NCI-H1694 treated with DMSO at 0.1 percent for 48 hours (cell line): ENCODE data around the gene IBSP.

Source experiments
- DNase-seq: peaks from one replicate; lab custom pipeline; 2025; lab: John Stamatoyannopoulos, UW

IBSP gene, protein sequence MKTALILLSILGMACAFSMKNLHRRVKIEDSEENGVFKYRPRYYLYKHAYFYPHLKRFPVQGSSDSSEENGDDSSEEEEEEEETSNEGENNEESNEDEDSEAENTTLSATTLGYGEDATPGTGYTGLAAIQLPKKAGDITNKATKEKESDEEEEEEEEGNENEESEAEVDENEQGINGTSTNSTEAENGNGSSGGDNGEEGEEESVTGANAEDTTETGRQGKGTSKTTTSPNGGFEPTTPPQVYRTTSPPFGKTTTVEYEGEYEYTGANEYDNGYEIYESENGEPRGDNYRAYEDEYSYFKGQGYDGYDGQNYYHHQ

DNA sequence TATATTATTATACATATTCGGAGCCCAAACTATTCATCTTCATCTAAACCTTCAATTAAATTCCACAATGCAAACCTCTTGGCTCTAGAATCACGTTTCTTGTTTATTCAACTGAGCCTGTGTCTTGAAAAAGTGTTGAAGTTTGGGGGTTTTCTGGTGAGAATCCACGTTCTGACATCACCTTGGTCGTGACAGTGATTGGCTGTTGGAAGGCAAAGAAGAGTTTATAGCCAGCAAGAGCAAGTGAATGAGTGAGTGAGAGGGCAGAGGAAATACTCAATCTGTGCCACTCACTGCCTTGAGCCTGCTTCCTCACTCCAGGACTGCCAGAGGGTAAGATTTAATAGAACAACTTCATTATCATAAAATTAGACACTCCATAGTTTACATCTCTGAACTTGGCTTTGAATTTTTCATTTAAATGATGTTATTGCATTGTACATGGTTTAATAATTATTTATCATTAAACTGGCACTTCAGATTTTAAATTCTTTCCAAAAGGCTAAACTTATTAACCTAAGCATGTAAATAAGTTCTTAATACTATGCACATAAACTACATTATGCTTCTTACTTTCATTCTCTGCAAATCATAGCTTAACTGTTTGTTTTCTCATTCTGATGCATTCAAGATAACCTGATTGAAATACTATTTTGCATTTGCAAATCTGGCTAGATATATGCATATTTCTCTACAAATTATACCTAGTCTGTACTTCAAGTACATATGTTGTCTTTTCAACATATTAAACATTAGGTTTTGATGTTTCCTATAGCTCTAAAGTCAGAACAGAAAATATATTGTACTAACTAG, at the start of gene IBSP:
IBSP (plus strand) TSS at position 254 of the 813 bp plus-strand sequence. CDS start 2,808 bp downstream, outside the sequence.
- DNase-seq: no peak

GRCh38 chr4:87749883-87750282, 49.5 kb upstream of the IBSP start:
- no peak for DNase-seq

GRCh38 chr4:87758270-87758669, 41.1 kb upstream of the IBSP start:
- DNase-seq: no peak

- no peak for DNase-seq
Measured at GRCh38 chr4:87762311-87762710, 37.0 kb upstream of the IBSP start.

DNA sequence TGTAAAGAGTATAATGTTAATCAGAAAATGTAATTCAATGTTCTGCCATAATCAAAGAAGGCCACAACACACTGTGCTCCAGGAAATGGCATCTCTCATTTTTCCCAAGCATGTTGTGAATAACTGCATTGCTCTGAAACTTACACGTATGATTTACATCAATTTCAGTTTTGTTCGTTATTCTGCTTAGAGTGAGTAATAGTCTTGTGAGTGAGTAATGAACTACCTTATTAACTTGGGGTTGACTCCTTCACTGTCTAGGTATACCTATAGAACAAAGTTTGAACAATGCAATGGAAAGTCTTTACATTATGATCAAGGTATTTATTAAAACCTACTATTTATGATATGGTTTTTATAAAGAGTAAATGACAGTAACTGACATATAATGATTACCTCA, 17.8 kb upstream of the IBSP start:
- no peak for DNase-seq

GRCh38 chr4:87783781-87784180, 15.6 kb upstream of the IBSP start:
- no peak for DNase-seq

GRCh38 chr4:87785731-87786509, 13.4 kb upstream of the IBSP start:
- DNase-seq: no peak

GRCh38 chr4:87802858-87803257, 3.5 kb downstream of the IBSP start:
- no peak for DNase-seq

- no peak for DNase-seq
Measured at GRCh38 chr4:87803421-87803820, 4.1 kb downstream of the IBSP start.

DNA sequence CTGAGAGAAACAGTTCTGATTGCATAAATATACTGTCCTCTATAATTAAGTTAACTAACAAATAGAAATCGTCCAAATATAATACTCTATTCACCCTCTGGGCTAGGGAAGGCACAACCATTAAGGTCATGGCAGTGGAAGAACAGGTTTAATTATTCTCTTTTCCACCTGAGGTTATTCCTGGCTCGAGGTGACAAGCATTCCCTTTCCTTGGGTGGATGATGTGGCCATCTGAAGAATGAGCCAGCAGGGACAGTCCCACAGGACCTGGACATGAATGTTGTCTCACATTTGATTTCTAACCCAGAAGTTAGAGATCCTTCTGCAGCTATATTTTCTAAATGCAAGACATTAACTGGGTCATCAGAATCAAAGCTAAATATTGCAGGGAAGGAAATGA, 5.5 kb downstream of the IBSP start:
- no peak for DNase-seq

- DNase-seq: no peak
Measured at GRCh38 chr4:87805971-87806370, 6.6 kb downstream of the IBSP start.

- no peak for DNase-seq
Measured at GRCh38 chr4:87806520-87806919, 7.2 kb downstream of the IBSP start.

- no peak for DNase-seq
Measured at GRCh38 chr4:87807402-87807801, 8.0 kb downstream of the IBSP start.

DNA sequence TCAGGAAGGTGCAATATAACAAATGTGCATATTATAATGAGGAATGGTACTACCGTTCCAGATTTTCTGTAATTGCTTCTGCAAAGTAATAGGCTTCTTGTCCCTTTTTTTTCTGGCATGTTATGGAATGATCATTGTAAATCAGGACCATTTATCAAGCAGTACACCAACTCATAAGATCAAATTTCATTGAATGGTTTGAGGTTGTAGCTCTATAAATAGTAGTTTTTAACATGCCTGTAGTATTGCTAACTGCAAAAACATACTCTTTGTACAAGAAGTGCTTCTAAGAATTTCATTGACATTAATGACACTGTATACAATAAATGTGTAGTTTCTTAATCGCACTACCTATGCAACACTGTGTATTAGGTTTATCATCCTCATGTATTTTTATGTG, 12.6 kb downstream of the IBSP start:
- DNase-seq: no peak

GRCh38 chr4:87819281-87819919, 20.0 kb downstream of the IBSP start:
- DNase-seq: no peak

- no peak for DNase-seq
Measured at GRCh38 chr4:87823200-87823599, 23.8 kb downstream of the IBSP start.

- no peak for DNase-seq
Measured at GRCh38 chr4:87823724-87824123, 24.4 kb downstream of the IBSP start.

DNA sequence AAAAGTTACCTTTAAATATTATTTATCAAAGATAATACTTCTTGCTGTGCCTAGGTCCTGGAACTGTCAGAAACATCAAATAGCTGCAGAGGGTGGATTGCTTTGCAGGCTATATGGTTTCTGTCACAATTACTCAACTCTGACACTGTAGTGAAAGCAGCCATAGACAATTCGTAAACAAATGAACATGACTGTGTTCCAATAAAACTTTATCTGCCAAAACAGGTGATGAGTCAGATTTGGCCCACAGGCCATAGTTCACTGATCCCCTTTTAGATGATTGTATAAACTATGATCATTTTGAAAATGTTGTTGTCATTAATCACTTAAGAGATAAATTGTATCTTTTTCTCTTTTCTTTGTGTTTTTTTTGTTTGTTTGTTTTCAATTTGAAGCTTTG, 25.0 kb downstream of the IBSP start:
- DNase-seq: no peak

- no peak for DNase-seq
Measured at GRCh38 chr4:87832669-87833068, 33.3 kb downstream of the IBSP start, which contains the start of gene MEPE. TSS of gene MEPE (plus strand) at chr4:87832969. CDS start at chr4:87834715, 1,746 bp downstream.

GRCh38 chr4:87834401-87834800, 35.0 kb downstream of the IBSP start:
- no peak for DNase-seq

DNA sequence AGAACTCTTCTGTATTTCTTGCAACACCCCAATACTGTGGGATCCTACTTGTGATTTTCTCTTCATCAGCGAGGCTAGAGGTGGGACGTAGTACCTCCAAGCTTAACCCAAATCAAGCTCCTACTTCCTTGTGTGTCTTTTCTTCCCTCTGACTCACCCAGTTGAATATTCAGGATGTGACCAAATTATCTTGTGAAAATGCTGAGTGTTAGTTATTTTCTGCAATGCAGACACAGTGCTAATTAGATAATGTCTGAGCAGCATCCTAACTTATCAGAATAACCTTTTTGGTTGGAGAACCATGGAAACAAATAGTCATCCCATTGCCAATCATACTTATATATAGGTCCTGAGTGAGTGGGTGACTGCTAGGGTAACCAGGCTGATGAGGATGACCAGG, 35.8 kb downstream of the IBSP start:
- no peak for DNase-seq

DNA sequence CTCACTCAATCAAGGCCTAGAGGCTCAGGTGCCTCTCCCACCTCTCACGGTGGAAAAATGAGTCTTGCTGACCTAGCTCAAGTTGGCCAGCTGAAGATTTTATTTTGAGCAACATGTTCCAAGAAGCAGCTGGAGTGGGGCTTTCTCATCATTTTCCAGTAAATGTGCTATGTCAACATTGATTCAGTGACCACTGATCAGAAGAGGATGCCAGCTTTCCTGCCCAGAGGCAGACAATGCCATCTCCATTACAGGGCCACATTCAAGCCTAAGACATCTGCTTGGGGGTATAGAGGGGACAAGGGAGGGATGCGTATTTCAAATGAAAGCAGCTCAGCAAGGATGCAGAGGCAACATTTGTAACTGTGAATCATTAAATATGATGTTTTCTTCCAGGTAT, 36.4 kb downstream of the IBSP start:
- DNase-seq: no peak
